ENCODE measurements around the gene GTF3C1.

GRCh38 chr16:27453494-27453825, 96.3 kb downstream of the GTF3C1 start:
- TF ChIP-seq CTCF (IDR thresholded peaks at IDR 0.05; ENCODE audit: low read depth, low read length) (no peak), MAX (IDR thresholded peaks at IDR 0.05; ENCODE audit: low read depth, low read length) (no peak), MYC (IDR thresholded peaks at IDR 0.05; ENCODE audit: low read depth, low read length) (no peak), POLR2A (IDR thresholded peaks at IDR 0.05; ENCODE audit: extremely low read depth, insufficient read length) (no peak)

All from NB4 (cell line).